CD8-positive, alpha-beta memory T cell (primary cell): ENCODE data around the gene CARD11. TPM values are rescaled to one million over a fixed set of nuclear protein-coding genes. Genes with fewer than 3 reads are reported as not detected.
A peak's percentile ranks its signal among the peaks of the same experiment; 100 is the strongest.

Experiments used
- CTCF ChIA-PET: fragments of 350-600 bp; sonication (Branson Sonifier 250); formaldehyde crosslinking; loops from one replicate; lab custom pipeline; 2021; ENCODE audit warnings: antibody characterized with exemption; lab: Charles Lee
- POLR2A ChIA-PET: fragments of 350-600 bp; sonication (Branson Sonifier 250); formaldehyde crosslinking; loops from one replicate; lab custom pipeline; 2021; ENCODE audit warnings: antibody characterized with exemption; lab: Charles Lee
- DNase-seq, 5 donors: peaks; one replicate each; pipeline versions ENCODE4 v3.0.0 to v3.0.0-alpha.2; 2020 to 2022; ENCODE audit warnings: mixed read lengths in 1 of 5
- H3K27ac ChIP-seq: one replicate; pipeline ENCODE4 v1.7.0; 2013; ENCODE audit warnings: low read depth, mild to moderate bottlenecking, low read length, moderate library complexity
- H3K27me3 ChIP-seq: 2 replicates; pipeline ENCODE4 v1.7.0; 2013; ENCODE audit warnings: low read length, mild to moderate bottlenecking; ENCODE audit not compliant: insufficient read depth, poor library complexity, severe bottlenecking
- H3K36me3 ChIP-seq: 2 replicates; pipeline ENCODE4 v1.7.0; 2013; ENCODE audit warnings: mild to moderate bottlenecking, low read length, moderate library complexity; ENCODE audit not compliant: insufficient read depth
- H3K4me1 ChIP-seq: 2 replicates; pipeline ENCODE4 v1.7.0; 2013; ENCODE audit warnings: mild to moderate bottlenecking, low read length, moderate library complexity; ENCODE audit not compliant: insufficient read depth
- H3K4me3 ChIP-seq: 2 replicates; pipeline ENCODE4 v1.7.0; 2013; ENCODE audit warnings: mild to moderate bottlenecking, low read length
- H3K9me3 ChIP-seq: 2 replicates; pipeline ENCODE4 v1.7.0; 2013; ENCODE audit warnings: mild to moderate bottlenecking, low read length
- H3K27ac Mint-ChIP-seq, 8 donors: one replicate each; pipeline ENCODE4 v1.8.0; 2020 to 2021; ENCODE audit warnings: mixed read lengths in 8 of 8, mild to moderate bottlenecking in 6 of 8, inconsistent platforms in 3 of 8, moderate library complexity in 3 of 8
- H3K27me3 Mint-ChIP-seq, 2 donors: one replicate each; pipeline ENCODE4 v1.8.0; 2020 to 2021; ENCODE audit warnings: mixed read lengths in 2 of 2, mild to moderate bottlenecking in 1 of 2, moderate library complexity in 1 of 2
- H3K36me3 Mint-ChIP-seq, 3 donors: one replicate each; pipeline ENCODE4 v1.8.0; 2020 to 2021; ENCODE audit warnings: mixed read lengths in 3 of 3, inconsistent platforms in 1 of 3, mild to moderate bottlenecking in 1 of 3
- H3K4me1 Mint-ChIP-seq, 3 donors: one replicate each; pipeline ENCODE4 v1.8.0; 2020 to 2021; ENCODE audit warnings: mixed read lengths in 3 of 3, inconsistent platforms in 1 of 3, mild to moderate bottlenecking in 1 of 3
- H3K4me3 Mint-ChIP-seq, 7 donors: one replicate each; pipeline ENCODE4 v1.8.0; 2020 to 2021; ENCODE audit warnings: mixed read lengths in 7 of 7, mild to moderate bottlenecking in 6 of 7, moderate library complexity in 4 of 7, inconsistent platforms in 2 of 7
- H3K9me3 Mint-ChIP-seq, 5 donors: one replicate each; pipeline ENCODE4 v1.8.0; 2020 to 2022; ENCODE audit warnings: mixed read lengths in 5 of 5, mild to moderate bottlenecking in 3 of 5, moderate library complexity in 2 of 5, inconsistent platforms in 1 of 5
- polyA plus RNA-seq: library from polyadenylated mRNA; unstranded; fragments of 300-500 nt; fragmentation: Illumina TruSeq; gene quantifications from one replicate; pipeline ENCODE4 v1.2.3, GENCODE V29; 2021
- total RNA-seq, 2 experiments: library from RNA; stranded (reverse); gene quantifications; one replicate each; pipeline ENCODE4 v1.2.3, GENCODE V29; 2021

The CARD11 gene
- total and polyA plus RNA-seq, 3 experiments from 2014 or later, result 40.9 to 72.1 (median 68.4) TPM

- Mint-ChIP-seq H3K27ac (peak overlapping the region in 6 of 8 donors; percentile 21 to 79 (median 55)), H3K36me3 (peaks cover 27 to 89% (median 41%) of the 10 kb centered on the region in 3 donors), H3K4me3 (no peak overlapping the region), H3K4me1 (peaks cover 19 to 36% (median 19%) of the 10 kb centered on the region in 3 donors), H3K27me3 (peaks cover 0 to 1% of the 10 kb centered on the region in 2 donors), H3K9me3 (peaks cover 0 to 2% (median 0%) of the 10 kb centered on the region in 5 donors)
- CTCF ChIA-PET, result interaction anchor here (1.1 kb wide), 1 partner anchor 9 kb away, joined by 3 read pairs; no protein-coding TSS in a partner anchor
- POLR2A ChIA-PET, result no interaction called here
- H3K9me3 ChIP-seq, result no peaks in the 10 kb centered on the region
- H3K4me3 ChIP-seq, result no peak overlapping the region
- no peaks in the 10 kb centered on the region for H3K27me3 ChIP-seq
- H3K27ac ChIP-seq, result no peak overlapping the region
- peaks cover 67% of the 10 kb centered on the region for H3K36me3 ChIP-seq
- H3K4me1 ChIP-seq, result peaks cover 4% of the 10 kb centered on the region
- DNase-seq, result peak in 1 of 5 donors; percentile 4
Observed at GRCh38 chr7:2945171-2945570, 98.5 kb downstream of the CARD11 start.

- peaks cover 0 to 1% of the 10 kb centered on the region in 2 donors for H3K27me3 Mint-ChIP-seq
- peaks cover 17 to 32% (median 17%) of the 10 kb centered on the region in 3 donors for H3K4me1 Mint-ChIP-seq
- peaks cover 4% of the 10 kb centered on the region for H3K4me1 ChIP-seq
- no peak overlapping the region for H3K27ac ChIP-seq
- peaks cover 72% of the 10 kb centered on the region for H3K36me3 ChIP-seq
- no peak overlapping the region for H3K4me3 ChIP-seq
- no peaks in the 10 kb centered on the region for H3K27me3 ChIP-seq
- peak in 1 of 5 donors; percentile 3 for DNase-seq
- ChIA-PET CTCF (interaction anchor here (1.1 kb wide), 1 partner anchor 9 kb away, joined by 3 read pairs; no protein-coding TSS in a partner anchor), POLR2A (interaction anchor here (0.5 kb wide), 1 partner anchor 158 kb away, joined by 7 read pairs; no protein-coding TSS in a partner anchor)
- H3K4me3 Mint-ChIP-seq, result peak overlapping the region in 1 of 7 donors; percentile 59
- H3K36me3 Mint-ChIP-seq, result peaks cover 22 to 91% (median 41%) of the 10 kb centered on the region in 3 donors
- H3K9me3 ChIP-seq, result no peaks in the 10 kb centered on the region
- H3K9me3 Mint-ChIP-seq, result peaks cover 0 to 2% (median 0%) of the 10 kb centered on the region in 5 donors
- peak overlapping the region in 3 of 8 donors; percentile 1 to 73 (median 61) for H3K27ac Mint-ChIP-seq
Observed at GRCh38 chr7:2944739-2945138, 98.9 kb downstream of the CARD11 start.

GRCh38 chr7:2943851-2944601, 99.6 kb downstream of the CARD11 start:
- Mint-ChIP-seq H3K9me3 (peaks cover 0 to 2% (median 0%) of the 10 kb centered on the region in 5 donors), H3K4me3 (peak overlapping the region in 1 of 7 donors; percentile 23), H3K4me1 (peaks cover 9 to 25% (median 11%) of the 10 kb centered on the region in 3 donors), H3K27me3 (peaks cover 0 to 1% of the 10 kb centered on the region in 2 donors), H3K27ac (peak overlapping the region in 1 of 8 donors; percentile 86), H3K36me3 (peaks cover 17 to 93% (median 44%) of the 10 kb centered on the region in 3 donors)
- ChIA-PET CTCF (interaction anchor here (1.3 kb wide), 1 partner anchor 10 kb away, joined by 3 read pairs; no protein-coding TSS in a partner anchor), POLR2A (interaction anchor here (0.5 to 0.8 kb wide), 2 partner anchors 23 to 159 kb away, joined by 3 to 7 read pairs; no protein-coding TSS in a partner anchor)
- no peak overlapping the region for H3K4me3 ChIP-seq
- DNase-seq, result peak in 1 of 5 donors; percentile 38
- H3K27ac ChIP-seq, result no peak overlapping the region
- no peaks in the 10 kb centered on the region for H3K27me3 ChIP-seq
- H3K4me1 ChIP-seq, result no peaks in the 10 kb centered on the region
- no peaks in the 10 kb centered on the region for H3K9me3 ChIP-seq
- peaks cover 77% of the 10 kb centered on the region for H3K36me3 ChIP-seq

GRCh38 chr7:2941216-2941859, 102.3 kb downstream of the CARD11 start:
- peaks cover 17 to 92% (median 37%) of the 10 kb centered on the region in 3 donors for H3K36me3 Mint-ChIP-seq
- Histone ChIP-seq H3K27me3 (no peaks in the 10 kb centered on the region), H3K4me3 (no peak overlapping the region), H3K9me3 (no peaks in the 10 kb centered on the region), H3K36me3 (peaks cover 77% of the 10 kb centered on the region), H3K27ac (no peak overlapping the region), H3K4me1 (no peaks in the 10 kb centered on the region)
- DNase-seq, result no peak
- H3K9me3 Mint-ChIP-seq, result peaks cover 0 to 2% (median 0%) of the 10 kb centered on the region in 5 donors
- peaks cover 4 to 5% (median 4%) of the 10 kb centered on the region in 3 donors for H3K4me1 Mint-ChIP-seq
- H3K4me3 Mint-ChIP-seq, result no peak overlapping the region
- H3K27ac Mint-ChIP-seq, result peak overlapping the region in 7 of 8 donors; percentile 38 to 87 (median 52)
- POLR2A ChIA-PET, result interaction anchor here (0.6 kb wide), 1 partner anchor 609 kb away, joined by 6 read pairs; no protein-coding TSS in a partner anchor
- H3K27me3 Mint-ChIP-seq, result peaks cover 0 to 1% of the 10 kb centered on the region in 2 donors
- CTCF ChIA-PET, result interaction anchor here (1.5 kb wide), 1 partner anchor 214 kb away, joined by 4 read pairs; no protein-coding TSS in a partner anchor

GRCh38 chr7:2940466-2940865, 103.2 kb downstream of the CARD11 start:
- H3K4me1 Mint-ChIP-seq, result peaks cover 4 to 5% (median 4%) of the 10 kb centered on the region in 3 donors
- H3K4me3 Mint-ChIP-seq, result no peak overlapping the region
- Histone ChIP-seq H3K27me3 (no peaks in the 10 kb centered on the region), H3K9me3 (no peaks in the 10 kb centered on the region), H3K27ac (no peak overlapping the region), H3K4me1 (no peaks in the 10 kb centered on the region), H3K36me3 (peaks cover 70% of the 10 kb centered on the region), H3K4me3 (no peak overlapping the region)
- H3K36me3 Mint-ChIP-seq, result peaks cover 14 to 90% (median 31%) of the 10 kb centered on the region in 3 donors
- ChIA-PET POLR2A (no interaction called here), CTCF (no interaction called here)
- peaks cover 0 to 1% of the 10 kb centered on the region in 2 donors for H3K27me3 Mint-ChIP-seq
- DNase-seq, result no peak
- peaks cover 0 to 2% (median 0%) of the 10 kb centered on the region in 5 donors for H3K9me3 Mint-ChIP-seq
- peak overlapping the region in 4 of 8 donors; percentile 32 to 81 (median 58) for H3K27ac Mint-ChIP-seq

- ChIA-PET POLR2A (no interaction called here), CTCF (no interaction called here)
Observed at GRCh38 chr7:2939193-2939885, 104.3 kb downstream of the CARD11 start.

GRCh38 chr7:2938514-2939192, 105.0 kb downstream of the CARD11 start:
- POLR2A ChIA-PET, result no interaction called here
- H3K9me3 ChIP-seq, result no peaks in the 10 kb centered on the region
- H3K9me3 Mint-ChIP-seq, result no peaks in the 10 kb centered on the region
- H3K27ac ChIP-seq, result no peak overlapping the region
- CTCF ChIA-PET, result no interaction called here
- H3K36me3 Mint-ChIP-seq, result peaks cover 7 to 90% (median 20%) of the 10 kb centered on the region in 3 donors
- H3K4me3 ChIP-seq, result no peak overlapping the region
- H3K36me3 ChIP-seq, result peaks cover 72% of the 10 kb centered on the region
- H3K27me3 Mint-ChIP-seq, result peaks cover 0 to 1% of the 10 kb centered on the region in 2 donors
- peaks cover 4 to 5% (median 4%) of the 10 kb centered on the region in 3 donors for H3K4me1 Mint-ChIP-seq
- no peaks in the 10 kb centered on the region for H3K27me3 ChIP-seq
- no peak overlapping the region for H3K4me3 Mint-ChIP-seq
- peak overlapping the region in 2 of 8 donors; percentile 29 to 41 for H3K27ac Mint-ChIP-seq
- no peaks in the 10 kb centered on the region for H3K4me1 ChIP-seq
- peak in 1 of 5 donors; percentile 38 for DNase-seq

More at GRCh38 chr7:2939193-2939885, 104.3 kb downstream of the CARD11 start:
- H3K4me3 Mint-ChIP-seq, result no peak overlapping the region
- H3K27ac Mint-ChIP-seq, result peak overlapping the region in 6 of 8 donors; percentile 17 to 93 (median 46)
- Histone ChIP-seq H3K27me3 (no peaks in the 10 kb centered on the region), H3K4me3 (no peak overlapping the region), H3K27ac (no peak overlapping the region), H3K9me3 (no peaks in the 10 kb centered on the region), H3K4me1 (no peaks in the 10 kb centered on the region), H3K36me3 (peaks cover 72% of the 10 kb centered on the region)
- H3K27me3 Mint-ChIP-seq, result peaks cover 0 to 1% of the 10 kb centered on the region in 2 donors
- H3K9me3 Mint-ChIP-seq, result no peaks in the 10 kb centered on the region
- peaks cover 7 to 90% (median 23%) of the 10 kb centered on the region in 3 donors for H3K36me3 Mint-ChIP-seq
- DNase-seq, result peak in 1 of 5 donors; percentile 24
- peaks cover 4 to 5% (median 4%) of the 10 kb centered on the region in 3 donors for H3K4me1 Mint-ChIP-seq
